ENCODE measurements around the gene EDEM1.

Gene EDEM1

DNA sequence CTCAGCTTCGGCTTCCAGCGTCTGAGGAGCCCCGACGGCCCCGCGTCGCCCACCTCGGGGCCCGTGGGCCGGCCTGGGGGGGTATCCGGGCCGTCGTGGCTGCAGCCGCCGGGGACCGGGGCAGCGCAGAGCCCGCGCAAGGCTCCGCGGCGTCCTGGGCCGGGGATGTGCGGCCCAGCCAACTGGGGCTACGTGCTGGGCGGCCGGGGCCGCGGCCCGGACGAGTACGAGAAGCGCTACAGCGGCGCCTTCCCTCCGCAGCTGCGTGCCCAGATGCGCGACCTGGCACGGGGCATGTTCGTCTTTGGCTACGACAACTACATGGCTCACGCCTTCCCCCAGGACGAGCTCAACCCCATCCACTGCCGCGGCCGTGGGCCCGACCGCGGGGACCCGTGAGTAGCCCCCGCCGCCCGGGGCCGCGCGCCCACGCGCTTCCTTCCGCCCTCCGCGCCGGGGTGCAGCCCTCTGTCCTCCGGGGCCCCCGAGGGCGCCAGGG, 462 bp downstream of the EDEM1 start:
- DNase-seq (ENCODE audit: low spot score): peak; percentile 42
- TF ChIP-seq, protein P1, sequence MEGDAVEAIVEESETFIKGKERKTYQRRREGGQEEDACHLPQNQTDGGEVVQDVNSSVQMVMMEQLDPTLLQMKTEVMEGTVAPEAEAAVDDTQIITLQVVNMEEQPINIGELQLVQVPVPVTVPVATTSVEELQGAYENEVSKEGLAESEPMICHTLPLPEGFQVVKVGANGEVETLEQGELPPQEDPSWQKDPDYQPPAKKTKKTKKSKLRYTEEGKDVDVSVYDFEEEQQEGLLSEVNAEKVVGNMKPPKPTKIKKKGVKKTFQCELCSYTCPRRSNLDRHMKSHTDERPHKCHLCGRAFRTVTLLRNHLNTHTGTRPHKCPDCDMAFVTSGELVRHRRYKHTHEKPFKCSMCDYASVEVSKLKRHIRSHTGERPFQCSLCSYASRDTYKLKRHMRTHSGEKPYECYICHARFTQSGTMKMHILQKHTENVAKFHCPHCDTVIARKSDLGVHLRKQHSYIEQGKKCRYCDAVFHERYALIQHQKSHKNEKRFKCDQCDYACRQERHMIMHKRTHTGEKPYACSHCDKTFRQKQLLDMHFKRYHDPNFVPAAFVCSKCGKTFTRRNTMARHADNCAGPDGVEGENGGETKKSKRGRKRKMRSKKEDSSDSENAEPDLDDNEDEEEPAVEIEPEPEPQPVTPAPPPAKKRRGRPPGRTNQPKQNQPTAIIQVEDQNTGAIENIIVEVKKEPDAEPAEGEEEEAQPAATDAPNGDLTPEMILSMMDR (IDR thresholded peaks at IDR 0.05; ENCODE audit: extremely low read depth, missing control alignments): no peak

DNA sequence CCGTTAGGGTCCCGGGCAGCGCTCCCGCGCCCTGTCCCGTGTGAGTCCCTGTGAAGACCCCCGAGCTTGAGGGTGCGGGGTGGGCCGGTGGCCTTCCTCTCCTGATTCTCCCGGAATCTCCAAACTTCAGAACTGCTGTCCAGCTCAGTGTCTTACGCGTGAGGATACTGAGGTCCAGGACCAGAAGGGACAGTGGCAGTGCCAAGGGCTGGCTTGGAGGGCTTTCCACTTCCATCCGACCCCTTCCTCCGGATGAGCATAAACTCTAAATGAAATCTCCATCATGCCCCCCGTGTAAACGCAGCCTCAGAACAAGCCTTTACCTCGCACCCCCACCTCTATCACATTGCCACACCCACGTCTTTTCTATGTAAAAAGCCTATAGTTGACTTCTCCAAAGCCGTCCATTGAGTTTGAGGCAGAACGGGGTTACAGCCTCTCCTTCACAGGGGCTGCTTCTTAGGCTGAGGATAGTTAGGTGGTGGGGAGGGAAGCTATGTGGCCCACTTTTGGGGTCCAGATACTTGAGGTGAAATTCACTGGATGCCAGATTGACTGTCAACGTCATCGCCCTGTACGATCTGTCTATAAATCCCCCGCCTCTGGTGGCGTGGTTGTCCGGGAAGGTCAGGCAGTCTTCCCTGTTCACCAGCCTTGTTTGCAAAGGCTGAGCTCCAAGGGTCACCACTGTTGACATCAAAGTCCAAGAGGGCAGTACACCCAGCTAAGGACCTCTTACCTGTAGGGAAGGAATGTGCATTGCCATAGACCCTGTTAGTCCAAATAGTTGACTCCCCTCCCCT, 1.1 kb downstream of the EDEM1 start:
- TF ChIP-seq, protein P1 (IDR thresholded peaks at IDR 0.05; ENCODE audit: extremely low read depth, missing control alignments): no peak
- peak; percentile 51 for DNase-seq (ENCODE audit: low spot score)

DNA sequence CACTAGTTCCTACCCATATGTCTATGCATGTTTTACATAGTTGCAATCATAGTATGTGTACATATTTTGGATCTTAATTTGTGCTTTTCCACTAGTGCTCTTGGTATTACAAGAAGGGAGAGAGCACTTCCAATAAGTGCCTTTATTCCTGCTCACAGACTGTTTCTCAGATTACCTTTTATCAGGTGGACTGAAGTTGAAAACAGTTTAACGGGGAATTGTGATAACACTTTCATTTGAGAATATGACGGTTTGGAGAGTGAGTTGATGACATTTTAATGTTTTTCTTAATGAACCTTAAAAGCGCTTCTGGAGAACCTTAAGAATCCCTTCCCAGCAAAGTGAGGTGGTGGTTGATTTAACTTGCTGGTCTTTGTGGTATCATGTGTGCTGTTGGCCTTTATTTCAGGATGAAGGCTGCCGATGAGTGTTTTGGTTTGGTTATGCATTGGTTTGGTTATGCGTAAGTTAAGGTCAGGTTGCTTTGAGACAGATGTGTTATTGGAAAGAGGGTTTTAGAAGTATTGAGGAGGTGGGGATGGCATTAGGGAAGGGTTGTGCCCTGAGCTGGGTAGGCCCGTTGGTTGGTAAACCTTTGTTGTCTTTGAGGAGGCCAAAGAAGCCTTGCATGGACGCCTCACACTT, 2.8 kb downstream of the EDEM1 start:
- DNase-seq (ENCODE audit: low spot score): no peak
- TF ChIP-seq, protein P1 (IDR thresholded peaks at IDR 0.05; ENCODE audit: extremely low read depth, missing control alignments): no peak

DNA sequence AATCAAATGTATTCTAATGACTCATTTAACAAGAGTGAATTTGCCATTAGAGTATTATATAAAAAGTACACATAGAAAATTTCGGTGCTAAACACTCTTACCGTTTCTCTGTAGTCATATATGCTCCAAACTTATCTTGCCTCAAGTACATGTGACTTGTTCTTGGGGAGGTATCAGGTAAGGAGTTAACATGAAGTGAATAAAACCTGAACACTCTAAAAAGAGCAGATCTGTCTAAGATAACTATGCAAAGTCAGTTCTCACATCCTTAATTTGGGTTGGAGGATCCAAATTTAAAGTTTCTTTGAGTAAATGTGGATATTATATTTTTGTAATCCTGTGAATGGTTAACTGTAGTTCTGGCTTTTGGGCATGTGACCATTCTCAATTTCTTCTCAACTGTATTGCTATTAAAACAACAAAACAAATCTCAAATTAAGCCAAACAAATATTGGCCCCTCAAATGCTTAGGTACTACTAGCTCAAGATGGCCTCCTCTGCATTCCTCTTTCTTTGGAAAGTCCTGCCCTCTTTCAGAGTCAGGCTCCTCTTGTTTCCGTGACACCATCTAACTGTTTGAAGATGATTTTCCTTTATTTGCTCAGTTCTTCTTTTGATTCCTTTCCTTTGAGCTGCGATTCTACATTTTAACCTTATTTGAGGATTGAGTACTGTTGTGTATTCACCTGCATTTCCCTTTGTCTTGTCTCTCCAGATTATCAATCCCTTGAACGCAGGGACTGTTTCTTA, 4.2 kb downstream of the EDEM1 start:
- TF ChIP-seq, protein P1 (IDR thresholded peaks at IDR 0.05; ENCODE audit: extremely low read depth, missing control alignments): no peak
- DNase-seq (ENCODE audit: low spot score): no peak

DNA sequence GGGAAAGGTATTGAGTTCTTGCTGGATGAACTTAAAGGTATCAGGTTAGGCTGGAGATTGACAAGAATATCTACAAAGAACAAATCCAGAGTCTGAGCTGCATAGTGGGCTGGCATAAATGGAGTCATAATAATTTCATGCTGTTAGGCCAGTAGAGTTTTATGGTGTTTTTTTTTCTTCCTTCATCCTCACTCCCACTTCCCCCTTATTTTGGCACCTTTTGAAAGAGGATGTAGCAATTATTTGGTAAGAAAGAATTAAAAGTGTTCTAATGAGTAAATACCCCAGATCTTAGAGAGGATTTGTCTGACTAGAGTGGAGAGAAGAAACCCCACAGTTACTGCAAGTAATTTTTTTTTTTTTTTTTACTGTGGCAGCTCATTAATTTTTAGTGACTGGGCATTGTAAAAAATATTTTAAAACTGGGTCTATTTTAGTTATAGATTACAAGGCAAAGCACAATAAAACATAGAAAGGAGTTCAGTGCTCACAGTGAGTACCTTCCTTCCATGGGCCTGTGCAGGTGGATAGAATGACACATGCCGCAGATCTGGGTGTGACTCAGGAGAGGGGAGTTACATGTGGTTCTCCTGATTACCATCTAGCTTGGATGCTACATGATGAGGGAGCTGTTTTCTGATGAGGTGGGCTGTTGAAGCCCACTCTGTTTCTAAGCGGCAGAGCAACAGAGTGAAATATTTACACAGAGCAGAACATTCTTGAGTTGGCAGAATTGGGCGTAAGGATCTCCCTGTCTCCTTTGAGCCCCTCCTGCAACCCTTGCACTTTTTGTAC, 5.3 kb downstream of the EDEM1 start:
- TF ChIP-seq, protein P1 (IDR thresholded peaks at IDR 0.05; ENCODE audit: extremely low read depth, missing control alignments): no peak
- no peak for DNase-seq (ENCODE audit: low spot score)

DNA sequence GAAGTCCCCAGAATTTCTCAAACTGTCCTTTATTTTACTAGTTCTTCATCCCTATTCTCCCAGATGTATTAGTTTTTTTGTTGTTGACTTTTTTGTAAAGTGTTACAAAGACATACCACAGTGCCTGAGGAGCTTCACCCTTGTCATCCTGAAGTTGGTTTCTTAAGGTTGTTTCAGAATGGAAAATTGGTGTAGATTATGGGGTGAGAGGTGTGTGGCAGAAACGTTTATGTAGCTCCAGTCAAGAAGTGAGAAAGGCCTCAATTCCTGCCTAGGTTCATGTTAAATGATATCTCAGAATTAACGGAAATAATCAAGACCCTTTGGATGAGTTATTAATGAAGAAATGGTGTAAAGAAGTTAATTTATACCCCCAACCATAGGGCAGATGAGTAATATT, 6.8 kb downstream of the EDEM1 start:
- no peak for DNase-seq (ENCODE audit: low spot score)
- TF ChIP-seq, protein P1 (IDR thresholded peaks at IDR 0.05; ENCODE audit: extremely low read depth, missing control alignments): no peak

Data from GM20000 (cell line).